Fibroblast of lung (primary cell): ENCODE results near the gene SURF4. TPM values are rescaled to one million over a fixed set of nuclear protein-coding genes. Genes with fewer than 3 reads are reported as not detected.

ENCODE experiments used
- DNase-seq, 2 donors: peaks; one replicate each; pipeline versions ENCODE4 v3.0.0 to v3.0.0-alpha.2; 2010; ENCODE audit warnings: low read depth in 2 of 2
- H2AFZ ChIP-seq: 2 replicates; pipeline ENCODE4 v1.5.1; 2012; ENCODE audit warnings: low read length, control low read depth, inconsistent platforms
- H3K27ac ChIP-seq: 2 replicates; pipeline ENCODE4 v1.5.1; 2011; ENCODE audit warnings: low read length, control low read depth; ENCODE audit not compliant: insufficient read depth
- H3K27me3 ChIP-seq: 2 replicates; pipeline ENCODE4 v1.5.1; 2011; ENCODE audit warnings: mild to moderate bottlenecking, low read length; ENCODE audit not compliant: control insufficient read depth, insufficient read depth
- H3K36me3 ChIP-seq: 2 replicates; pipeline ENCODE4 v1.5.1; 2011; ENCODE audit warnings: low read length; ENCODE audit not compliant: control insufficient read depth, insufficient read depth
- H3K4me1 ChIP-seq: 2 replicates; pipeline ENCODE4 v1.5.1; 2011; ENCODE audit warnings: low read length; ENCODE audit not compliant: control insufficient read depth, insufficient read depth; ENCODE audit errors: extremely low read depth
- H3K4me2 ChIP-seq: 2 replicates; pipeline ENCODE4 v1.5.1; 2011; ENCODE audit warnings: low read length, control low read depth; ENCODE audit not compliant: insufficient read depth; ENCODE audit errors: extremely low read depth
- H3K4me3 ChIP-seq, 4 experiments: fragments of 200-600 bp in 1 of 4; sonication (generic) in 1 of 4; replicated peaks in 1 of 4; 2 replicates each; pipeline ENCODE4 v1.5.1; 2011 to 2016; ENCODE audit warnings: low read length in 4 of 4, low read depth in 3 of 4, mild to moderate bottlenecking in 3 of 4, control low read depth in 2 of 4, inconsistent platforms in 1 of 4, mixed read lengths in 1 of 4; ENCODE audit not compliant: insufficient read depth in 1 of 4; ENCODE audit errors: control extremely low read depth in 1 of 4
- H3K79me2 ChIP-seq: 2 replicates; pipeline ENCODE4 v1.5.1; 2012; ENCODE audit warnings: mild to moderate bottlenecking, low read length, inconsistent platforms; ENCODE audit not compliant: control insufficient read depth, insufficient read depth
- H3K9ac ChIP-seq: 2 replicates; pipeline ENCODE4 v1.5.1; 2011; ENCODE audit warnings: mild to moderate bottlenecking, low read length, control low read depth; ENCODE audit not compliant: insufficient read depth
- H3K9me3 ChIP-seq: 2 replicates; pipeline ENCODE4 v1.5.1; 2012; ENCODE audit warnings: low read depth, low read length; ENCODE audit not compliant: control insufficient read depth, insufficient read depth
- H4K20me1 ChIP-seq: 2 replicates; pipeline ENCODE4 v1.5.1; 2011; ENCODE audit warnings: low read length; ENCODE audit not compliant: control insufficient read depth, insufficient read depth; ENCODE audit errors: extremely low read depth
- EZH2 ChIP-seq: IDR thresholded peaks from 2 replicates; pipeline ENCODE4 v1.5.1; 2012; ENCODE audit warnings: low read length, control low read depth, mild to moderate bottlenecking; ENCODE audit errors: missing control alignments
- polyA plus RNA-seq, 2 donors: library from polyadenylated mRNA; depleted of rRNA in 1 of 2; stranded (reverse) in 1 of 2; unstranded in 1 of 2; fragments of >200 nt; gene quantifications; 2 replicates each; pipeline ENCODE4 v1.2.1, GENCODE V29; 2011 to 2012; ENCODE audit warnings: missing spikeins in 1 of 2
- total RNA-seq: library from RNA; depleted of rRNA; stranded (reverse); fragments of >200 nt; gene quantifications from 2 replicates; pipeline ENCODE4 v1.2.1, GENCODE V29; 2014
- TF ChIP-seq, protein P1 (sequence below), 2 donors: IDR thresholded peaks in 1 of 2; conservative IDR thresholded peaks in 1 of 2; 1 replicate in 1 of 2; 2 replicates in 1 of 2; pipeline ENCODE4 v1.5.1; 2011 to 2012; ENCODE audit warnings: low read length in 2 of 2, control low read depth in 1 of 2, inconsistent platforms in 1 of 2, low read depth in 1 of 2, mild to moderate bottlenecking in 1 of 2

The SURF4 gene
- total and polyA plus RNA-seq, 2 donors (not counting 1 experiment from before 2014, with no cell fraction given): 338 to 358 TPM

DNA sequence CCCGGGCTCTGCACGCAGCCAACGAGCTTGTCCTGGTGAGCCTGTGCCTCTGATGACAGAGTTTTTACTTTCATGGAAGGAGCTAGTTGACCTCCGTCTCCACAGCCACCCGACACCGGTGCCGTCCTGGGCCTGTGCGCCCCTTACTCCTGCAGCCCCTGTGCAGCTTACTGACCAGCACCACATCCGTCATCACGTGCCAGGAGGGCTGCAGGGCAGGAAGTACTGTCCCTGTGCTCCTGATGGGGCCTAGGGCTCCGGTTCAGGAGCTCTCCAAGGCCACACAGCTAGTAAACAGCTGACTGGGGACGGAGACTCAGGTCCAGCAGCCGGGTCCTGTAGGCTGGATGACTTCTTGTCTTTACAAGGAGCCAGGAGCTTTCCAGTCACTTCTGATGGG is 10.5 kb upstream of the SURF4 start:
- Histone ChIP-seq H3K36me3 (no peaks in the 10 kb centered on the region), H3K79me2 (no peaks in the 10 kb centered on the region), H3K27me3 (peaks cover 4% of the 10 kb centered on the region), H3K4me1 (no peaks in the 10 kb centered on the region), H3K27ac (no peak overlapping the region), H3K9ac (no peak overlapping the region), H4K20me1 (no peaks in the 10 kb centered on the region), H3K4me3 (no peak overlapping the region), H2AFZ (no peak overlapping the region), H3K4me2 (no peak overlapping the region), H3K9me3 (no peaks in the 10 kb centered on the region)
- no peak for DNase-seq
- TF ChIP-seq, protein P1, sequence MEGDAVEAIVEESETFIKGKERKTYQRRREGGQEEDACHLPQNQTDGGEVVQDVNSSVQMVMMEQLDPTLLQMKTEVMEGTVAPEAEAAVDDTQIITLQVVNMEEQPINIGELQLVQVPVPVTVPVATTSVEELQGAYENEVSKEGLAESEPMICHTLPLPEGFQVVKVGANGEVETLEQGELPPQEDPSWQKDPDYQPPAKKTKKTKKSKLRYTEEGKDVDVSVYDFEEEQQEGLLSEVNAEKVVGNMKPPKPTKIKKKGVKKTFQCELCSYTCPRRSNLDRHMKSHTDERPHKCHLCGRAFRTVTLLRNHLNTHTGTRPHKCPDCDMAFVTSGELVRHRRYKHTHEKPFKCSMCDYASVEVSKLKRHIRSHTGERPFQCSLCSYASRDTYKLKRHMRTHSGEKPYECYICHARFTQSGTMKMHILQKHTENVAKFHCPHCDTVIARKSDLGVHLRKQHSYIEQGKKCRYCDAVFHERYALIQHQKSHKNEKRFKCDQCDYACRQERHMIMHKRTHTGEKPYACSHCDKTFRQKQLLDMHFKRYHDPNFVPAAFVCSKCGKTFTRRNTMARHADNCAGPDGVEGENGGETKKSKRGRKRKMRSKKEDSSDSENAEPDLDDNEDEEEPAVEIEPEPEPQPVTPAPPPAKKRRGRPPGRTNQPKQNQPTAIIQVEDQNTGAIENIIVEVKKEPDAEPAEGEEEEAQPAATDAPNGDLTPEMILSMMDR (conservative IDR thresholded peaks at IDR 0.05 in 1 of 2, IDR thresholded peaks at IDR 0.05 in 1 of 2; ENCODE audit: low read depth in 1 of 2, low read length in 2 of 2): no peak
- no peak for TF ChIP-seq EZH2

DNA sequence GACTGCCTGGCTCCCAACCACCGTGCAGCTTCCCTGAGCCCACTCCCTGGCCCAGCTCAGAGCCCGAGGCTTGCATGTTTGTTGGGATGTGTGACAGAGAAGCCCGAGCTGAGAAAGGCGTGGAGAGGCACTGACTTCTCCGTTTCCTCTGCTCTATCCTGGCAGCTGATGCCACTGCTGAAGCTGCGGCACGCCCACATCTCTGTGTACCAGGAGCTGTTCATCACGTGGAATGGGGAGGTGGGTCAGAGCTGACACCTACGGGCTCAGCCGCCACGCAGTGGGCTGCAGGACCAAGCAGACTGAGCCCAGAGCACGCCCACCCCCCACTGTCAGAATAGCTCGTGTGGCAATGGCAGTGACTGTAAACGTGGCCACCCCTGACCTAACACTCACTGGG is 9.6 kb upstream of the SURF4 start:
- no peaks in the 10 kb centered on the region for H3K36me3 ChIP-seq
- no peak overlapping the region for H3K4me3 ChIP-seq
- DNase-seq: no peak
- H3K4me2 ChIP-seq: no peak overlapping the region
- no peaks in the 10 kb centered on the region for H3K4me1 ChIP-seq
- no peaks in the 10 kb centered on the region for H4K20me1 ChIP-seq
- no peaks in the 10 kb centered on the region for H3K79me2 ChIP-seq
- no peak overlapping the region for H3K27ac ChIP-seq
- H3K27me3 ChIP-seq: peaks cover 4% of the 10 kb centered on the region
- TF ChIP-seq EZH2: no peak
- TF ChIP-seq, protein P1 (conservative IDR thresholded peaks at IDR 0.05 in 1 of 2, IDR thresholded peaks at IDR 0.05 in 1 of 2; ENCODE audit: low read depth in 1 of 2, low read length in 2 of 2): no peak
- no peak overlapping the region for H2AFZ ChIP-seq
- no peaks in the 10 kb centered on the region for H3K9me3 ChIP-seq
- H3K9ac ChIP-seq: no peak overlapping the region

GRCh38 chr9:133384736-133385321 is 9.0 kb upstream of the SURF4 start:
- Histone ChIP-seq H3K4me2 (no peak overlapping the region), H3K27ac (no peak overlapping the region), H3K27me3 (no peaks in the 10 kb centered on the region), H3K9ac (no peak overlapping the region), H3K36me3 (no peaks in the 10 kb centered on the region), H3K4me3 (no peak overlapping the region), H3K79me2 (no peaks in the 10 kb centered on the region), H4K20me1 (no peaks in the 10 kb centered on the region), H2AFZ (no peak overlapping the region), H3K4me1 (no peaks in the 10 kb centered on the region), H3K9me3 (no peaks in the 10 kb centered on the region)
- DNase-seq: no peak
- TF ChIP-seq, protein P1 (conservative IDR thresholded peaks at IDR 0.05 in 1 of 2, IDR thresholded peaks at IDR 0.05 in 1 of 2; ENCODE audit: low read depth in 1 of 2, low read length in 2 of 2): no peak
- TF ChIP-seq EZH2: no peak
